CD4-positive, alpha-beta memory T cell (primary cell): ENCODE results near the gene MAT1A. TPM values are rescaled to one million over a fixed set of nuclear protein-coding genes. Genes with fewer than 3 reads are reported as not detected.
"Not testable (repeated sequence)": the region's sequence is repeated elsewhere in the genome, so short reads cannot be mapped to it uniquely, and the experiment has no call there.

Source experiments
- CTCF ChIA-PET: fragments of 350-600 bp; sonication (Branson Sonifier 250); formaldehyde crosslinking; loops from one replicate; lab custom pipeline; 2021; ENCODE audit warnings: inconsistent platforms; ENCODE audit not compliant: partially characterized antibody; lab: Charles Lee
- POLR2A ChIA-PET: fragments of 350-600 bp; sonication (Branson Sonifier 250); formaldehyde crosslinking; loops from one replicate; lab custom pipeline; 2021; ENCODE audit not compliant: partially characterized antibody; lab: Charles Lee
- DNase-seq, 5 donors: peaks; one replicate each; pipeline versions ENCODE4 v3.0.0 to v3.0.0-alpha.2; 2020 to 2022; ENCODE audit warnings: mixed read lengths in 1 of 5
- H3K27ac ChIP-seq: one replicate; pipeline ENCODE4 v1.7.0; 2013; ENCODE audit warnings: low read depth, low read length
- H3K27me3 ChIP-seq: 2 replicates; pipeline ENCODE4 v1.7.0; 2013; ENCODE audit warnings: mild to moderate bottlenecking, low read length, moderate library complexity; ENCODE audit not compliant: insufficient read depth
- H3K36me3 ChIP-seq: 2 replicates; pipeline ENCODE4 v1.7.0; 2013; ENCODE audit warnings: mild to moderate bottlenecking, low read length, moderate library complexity; ENCODE audit not compliant: insufficient read depth
- H3K4me1 ChIP-seq: 2 replicates; pipeline ENCODE4 v1.7.0; 2013; ENCODE audit warnings: mild to moderate bottlenecking, low read length, moderate library complexity; ENCODE audit not compliant: insufficient read depth
- H3K4me3 ChIP-seq, 2 donors: one replicate each; pipeline ENCODE4 v1.7.0; 2013; ENCODE audit warnings: low read length in 2 of 2, mild to moderate bottlenecking in 1 of 2
- H3K9me3 ChIP-seq, 2 donors: one replicate each; pipeline ENCODE4 v1.7.0; 2013; ENCODE audit warnings: low read length in 2 of 2, control low read depth in 1 of 2; ENCODE audit not compliant: control insufficient read depth in 1 of 2
- H3K27ac Mint-ChIP-seq, 7 donors: one replicate each; pipeline ENCODE4 v1.8.0; 2020 to 2021; ENCODE audit warnings: mixed read lengths in 7 of 7, mild to moderate bottlenecking in 6 of 7, inconsistent platforms in 3 of 7, moderate library complexity in 3 of 7
- H3K27me3 Mint-ChIP-seq, 2 donors: one replicate each; pipeline ENCODE4 v1.8.0; 2020 to 2021; ENCODE audit warnings: mixed read lengths in 2 of 2
- H3K36me3 Mint-ChIP-seq, 2 donors: one replicate each; pipeline ENCODE4 v1.8.0; 2020 to 2021; ENCODE audit warnings: mixed read lengths in 2 of 2, inconsistent platforms in 1 of 2, mild to moderate bottlenecking in 1 of 2
- H3K4me1 Mint-ChIP-seq, 4 donors: one replicate each; pipeline ENCODE4 v1.8.0; 2020 to 2021; ENCODE audit warnings: mixed read lengths in 4 of 4, mild to moderate bottlenecking in 1 of 4
- H3K4me3 Mint-ChIP-seq, 8 donors: one replicate each; pipeline ENCODE4 v1.8.0; 2020 to 2021; ENCODE audit warnings: mixed read lengths in 8 of 8, mild to moderate bottlenecking in 7 of 8, moderate library complexity in 6 of 8, inconsistent platforms in 3 of 8
- H3K9me3 Mint-ChIP-seq, 8 donors: one replicate each; pipeline ENCODE4 v1.8.0; 2020 to 2021; ENCODE audit warnings: mixed read lengths in 8 of 8, mild to moderate bottlenecking in 5 of 8, inconsistent platforms in 3 of 8, moderate library complexity in 1 of 8
- intact Hi-C: fragments of 100-400 bp; cut with micrococcal nuclease; formaldehyde crosslinking; loops from one replicate; pipeline ENCODE4 v1.15.1; 2023
- polyA plus RNA-seq, 2 donors: library from polyadenylated mRNA; unstranded; fragments of 300-500 nt; fragmentation: Illumina TruSeq; gene quantifications; one replicate each; pipeline ENCODE4 v1.2.3, GENCODE V29; 2021
- total RNA-seq, 2 experiments: library from RNA; stranded (reverse); gene quantifications; one replicate each; pipeline ENCODE4 v1.2.3, GENCODE V29; 2021

MAT1A gene
- total and polyA plus RNA-seq, 4 experiments from 2014 or later = not detected

- no peaks in the 10 kb centered on the region for H3K36me3 ChIP-seq
- ChIA-PET CTCF (interaction anchor here (0.9 to 1.3 kb wide), 2 partner anchors 7 to 195 kb away, joined by 3 to 5 read pairs; no protein-coding TSS in a partner anchor), POLR2A (no interaction called here)
- H3K4me3 ChIP-seq = no peak overlapping the region
- H3K9me3 ChIP-seq = no peaks in the 10 kb centered on the region
- Mint-ChIP-seq H3K27me3 (peaks cover 9 to 14% of the 10 kb centered on the region in 2 donors), H3K4me1 (peaks cover 0 to 9% (median 2%) of the 10 kb centered on the region in 4 donors), H3K36me3 (no peaks in the 10 kb centered on the region), H3K9me3 (no peaks in the 10 kb centered on the region), H3K27ac (peak overlapping the region in 3 of 7 donors; percentile 20 to 70 (median 31)), H3K4me3 (peak overlapping the region in 1 of 8 donors; percentile 31)
- intact Hi-C loops = no loop called here
- H3K27me3 ChIP-seq = no peaks in the 10 kb centered on the region
- H3K4me1 ChIP-seq = no peaks in the 10 kb centered on the region
- H3K27ac ChIP-seq = no peak overlapping the region
- DNase-seq = no peak
Observed at GRCh38 chr10:80253266-80253962, 36.0 kb downstream of the MAT1A start.

GRCh38 chr10:80252296-80252887 lies 37.1 kb downstream of the MAT1A start:
- no peak for DNase-seq
- H3K4me1 Mint-ChIP-seq = peaks cover 0 to 9% (median 2%) of the 10 kb centered on the region in 4 donors
- H3K27ac Mint-ChIP-seq = no peak overlapping the region
- ChIA-PET POLR2A (no interaction called here), CTCF (interaction anchor here (0.9 to 1.3 kb wide), 2 partner anchors 8 to 194 kb away, joined by 3 to 5 read pairs; no protein-coding TSS in a partner anchor)
- Histone ChIP-seq H3K4me1 (no peaks in the 10 kb centered on the region), H3K27me3 (no peaks in the 10 kb centered on the region), H3K36me3 (no peaks in the 10 kb centered on the region), H3K27ac (no peak overlapping the region), H3K4me3 (no peak overlapping the region), H3K9me3 (no peaks in the 10 kb centered on the region)
- H3K27me3 Mint-ChIP-seq = peaks cover 10 to 14% of the 10 kb centered on the region in 2 donors
- no peak overlapping the region for H3K4me3 Mint-ChIP-seq
- no peaks in the 10 kb centered on the region for H3K36me3 Mint-ChIP-seq
- intact Hi-C loops = no loop called here
- H3K9me3 Mint-ChIP-seq = no peaks in the 10 kb centered on the region

GRCh38 chr10:80251703-80252280 lies 37.7 kb downstream of the MAT1A start:
- intact Hi-C loops, H3K4me3 Mint-ChIP-seq, H3K27ac Mint-ChIP-seq, H3K9me3 Mint-ChIP-seq, H3K4me1 Mint-ChIP-seq, H3K27ac ChIP-seq, H3K27me3 ChIP-seq, DNase-seq, H3K36me3 Mint-ChIP-seq, CTCF ChIA-PET, H3K9me3 ChIP-seq, H3K36me3 ChIP-seq, H3K4me1 ChIP-seq, POLR2A ChIA-PET, H3K4me3 ChIP-seq: not testable (repeated sequence)
- H3K27me3 Mint-ChIP-seq = peaks cover 10 to 14% of the 10 kb centered on the region in 2 donors

- intact Hi-C loops, POLR2A ChIA-PET, H3K9me3 Mint-ChIP-seq, H3K4me3 ChIP-seq, H3K4me3 Mint-ChIP-seq, H3K4me1 ChIP-seq, H3K27me3 ChIP-seq, H3K27ac ChIP-seq, H3K4me1 Mint-ChIP-seq, H3K9me3 ChIP-seq, H3K27ac Mint-ChIP-seq, H3K36me3 Mint-ChIP-seq, CTCF ChIA-PET, DNase-seq, H3K36me3 ChIP-seq: not testable (repeated sequence)
- H3K27me3 Mint-ChIP-seq = peaks cover 9 to 10% of the 10 kb centered on the region in 2 donors
Observed at GRCh38 chr10:80250399-80250798, 39.1 kb downstream of the MAT1A start.

- H3K36me3 ChIP-seq, H3K4me1 Mint-ChIP-seq, intact Hi-C loops, POLR2A ChIA-PET, DNase-seq, H3K4me3 Mint-ChIP-seq, H3K4me1 ChIP-seq, H3K36me3 Mint-ChIP-seq, H3K9me3 ChIP-seq, H3K4me3 ChIP-seq, CTCF ChIA-PET, H3K9me3 Mint-ChIP-seq, H3K27ac ChIP-seq, H3K27me3 ChIP-seq, H3K27ac Mint-ChIP-seq: not testable (repeated sequence)
- H3K27me3 Mint-ChIP-seq = peaks cover 9 to 10% of the 10 kb centered on the region in 2 donors
Observed at GRCh38 chr10:80249906-80250305, 39.6 kb downstream of the MAT1A start.

- H3K4me3 ChIP-seq, H3K9me3 Mint-ChIP-seq, H3K4me3 Mint-ChIP-seq, DNase-seq, H3K36me3 Mint-ChIP-seq, H3K4me1 ChIP-seq, H3K36me3 ChIP-seq, H3K27me3 Mint-ChIP-seq, H3K27ac Mint-ChIP-seq, CTCF ChIA-PET, POLR2A ChIA-PET, H3K27ac ChIP-seq, H3K27me3 ChIP-seq, H3K4me1 Mint-ChIP-seq, intact Hi-C loops, H3K9me3 ChIP-seq: not testable (repeated sequence)
Observed at GRCh38 chr10:80247611-80248010, 41.8 kb downstream of the MAT1A start.

- H3K4me1 ChIP-seq, H3K9me3 Mint-ChIP-seq, H3K36me3 Mint-ChIP-seq, H3K9me3 ChIP-seq, H3K4me3 ChIP-seq, H3K27ac Mint-ChIP-seq, H3K36me3 ChIP-seq, H3K27me3 ChIP-seq, H3K27me3 Mint-ChIP-seq, DNase-seq, H3K27ac ChIP-seq, intact Hi-C loops, POLR2A ChIA-PET, CTCF ChIA-PET, H3K4me1 Mint-ChIP-seq, H3K4me3 Mint-ChIP-seq: not testable (repeated sequence)
Observed at GRCh38 chr10:80244371-80244770, 45.1 kb downstream of the MAT1A start.
